ENCODE results near the gene TGFBR3. TPM values are rescaled to one million over a fixed set of nuclear protein-coding genes. Genes with fewer than 3 reads are reported as not detected.
"Not testable (repeated sequence)": the region's sequence is repeated elsewhere in the genome, so short reads cannot be mapped to it uniquely, and the experiment has no call there.

Gene TGFBR3
- total RNA-seq, 1 experiment from 2014 or later, result 7.7 TPM

DNA sequence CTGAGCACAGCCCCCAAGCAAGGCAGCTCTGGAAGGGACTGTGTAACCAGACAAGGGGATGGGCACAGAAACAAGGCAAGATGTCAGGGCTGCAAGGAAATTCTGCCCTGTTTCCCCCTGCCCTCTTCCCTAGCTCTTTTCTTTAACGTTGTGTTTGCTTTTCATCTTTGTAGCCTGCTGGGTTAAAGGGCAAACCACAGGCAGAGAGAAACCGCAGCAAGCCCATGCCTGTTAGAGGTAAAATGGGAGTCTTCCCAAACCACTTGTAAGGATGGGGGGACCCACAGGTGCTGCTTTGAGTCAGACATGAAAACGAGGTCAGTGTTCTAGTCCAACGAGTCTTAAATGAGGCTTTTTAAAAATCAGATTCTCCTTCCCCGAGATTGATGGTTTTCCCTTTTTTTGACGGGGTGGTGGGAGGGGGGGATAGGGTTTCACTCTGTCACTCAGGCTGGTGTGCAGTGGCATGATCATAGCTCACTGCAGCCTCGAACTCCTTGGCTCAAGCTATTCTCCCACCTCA, 13.3 kb downstream of the TGFBR3 start:
- Histone ChIP-seq H3K4me3 (no peak overlapping the region), H3K4me1 (peaks cover 13% of the 10 kb centered on the region), H3K27me3 (no peaks in the 10 kb centered on the region), H3K9me3 (replicated peaks) (no peaks in the 10 kb centered on the region), H3K36me3 (no peaks in the 10 kb centered on the region), H3K27ac (no peak overlapping the region)
- peak; percentile 33 to 69 for DNase-seq

DNA sequence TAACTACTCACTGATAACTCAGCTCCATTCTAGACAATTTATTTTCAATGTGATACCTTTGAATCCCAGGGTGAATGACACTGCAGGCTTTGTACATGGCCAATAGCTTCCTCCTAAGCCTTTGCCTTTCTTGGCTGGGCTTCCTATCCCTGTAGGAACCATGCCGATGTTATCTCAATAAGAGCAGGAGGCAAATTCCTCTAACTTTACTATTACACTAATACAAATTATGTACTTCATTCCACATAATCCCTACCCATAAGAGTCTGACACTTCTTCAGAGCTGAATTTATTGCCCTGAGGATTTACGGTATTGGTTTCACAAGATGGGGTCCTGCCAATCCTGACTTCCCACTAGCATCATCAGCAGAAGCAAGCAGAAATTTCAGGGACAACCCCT, 14.0 kb downstream of the TGFBR3 start:
- Histone ChIP-seq H3K27me3 (no peaks in the 10 kb centered on the region), H3K36me3 (no peaks in the 10 kb centered on the region)

DNA sequence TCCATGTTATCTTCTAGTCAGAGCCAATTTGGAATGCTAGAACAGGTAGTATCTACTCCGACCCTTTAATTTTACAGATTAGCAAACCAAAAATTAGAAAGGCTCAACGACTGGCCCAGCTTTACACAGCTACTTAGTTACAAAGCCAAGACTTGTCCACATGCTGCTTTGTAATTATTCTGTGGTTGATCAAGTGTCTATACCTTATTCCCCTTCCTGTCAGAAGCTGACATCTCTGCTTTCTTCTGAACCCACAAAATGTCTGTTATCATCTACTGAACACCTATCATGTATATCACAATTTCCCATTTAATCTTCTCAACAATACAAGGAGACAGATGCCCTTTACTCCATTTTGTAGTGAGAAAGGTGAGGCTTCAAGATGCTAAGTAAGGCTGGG, 15.6 kb downstream of the TGFBR3 start:
- Histone ChIP-seq H3K27ac (no peak overlapping the region), H3K4me1 (peaks cover 13% of the 10 kb centered on the region), H3K27me3 (no peaks in the 10 kb centered on the region), H3K9me3 (replicated peaks) (no peaks in the 10 kb centered on the region), H3K36me3 (no peaks in the 10 kb centered on the region), H3K4me3 (no peak overlapping the region)
- no peak for DNase-seq

More for the DNA sequence above, 14.0 kb downstream of the TGFBR3 start:
- no peak overlapping the region for H3K27ac ChIP-seq
- DNase-seq, result no peak
- H3K4me3 ChIP-seq, result no peak overlapping the region
- peaks cover 13% of the 10 kb centered on the region for H3K4me1 ChIP-seq
- H3K9me3 ChIP-seq (replicated peaks), result no peaks in the 10 kb centered on the region

DNA sequence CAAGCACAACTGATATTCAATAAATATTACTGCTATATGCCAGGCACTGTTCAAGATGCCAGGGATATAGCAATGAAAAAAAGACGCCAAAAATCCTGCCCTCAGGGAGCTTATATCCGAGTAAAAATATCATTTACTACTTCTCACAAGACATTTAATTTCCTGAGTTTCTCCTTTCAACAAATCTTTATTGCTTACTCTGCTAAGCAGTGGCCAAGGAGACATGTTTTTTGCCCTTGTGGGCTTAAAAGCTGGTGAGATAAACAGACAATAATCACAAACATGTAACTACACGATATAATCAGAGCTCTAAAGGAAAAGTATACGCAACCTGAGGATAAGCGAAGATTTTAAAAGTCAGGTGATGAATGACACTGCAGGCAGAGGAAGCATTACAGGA, 19.5 kb downstream of the TGFBR3 start:
- H3K4me1 ChIP-seq, result peaks cover 18% of the 10 kb centered on the region
- H3K27me3 ChIP-seq, result no peaks in the 10 kb centered on the region
- no peaks in the 10 kb centered on the region for H3K36me3 ChIP-seq
- no peak for DNase-seq
- H3K4me3 ChIP-seq, result no peak overlapping the region
- H3K9me3 ChIP-seq (replicated peaks), result no peaks in the 10 kb centered on the region
- H3K27ac ChIP-seq, result no peak overlapping the region

DNA sequence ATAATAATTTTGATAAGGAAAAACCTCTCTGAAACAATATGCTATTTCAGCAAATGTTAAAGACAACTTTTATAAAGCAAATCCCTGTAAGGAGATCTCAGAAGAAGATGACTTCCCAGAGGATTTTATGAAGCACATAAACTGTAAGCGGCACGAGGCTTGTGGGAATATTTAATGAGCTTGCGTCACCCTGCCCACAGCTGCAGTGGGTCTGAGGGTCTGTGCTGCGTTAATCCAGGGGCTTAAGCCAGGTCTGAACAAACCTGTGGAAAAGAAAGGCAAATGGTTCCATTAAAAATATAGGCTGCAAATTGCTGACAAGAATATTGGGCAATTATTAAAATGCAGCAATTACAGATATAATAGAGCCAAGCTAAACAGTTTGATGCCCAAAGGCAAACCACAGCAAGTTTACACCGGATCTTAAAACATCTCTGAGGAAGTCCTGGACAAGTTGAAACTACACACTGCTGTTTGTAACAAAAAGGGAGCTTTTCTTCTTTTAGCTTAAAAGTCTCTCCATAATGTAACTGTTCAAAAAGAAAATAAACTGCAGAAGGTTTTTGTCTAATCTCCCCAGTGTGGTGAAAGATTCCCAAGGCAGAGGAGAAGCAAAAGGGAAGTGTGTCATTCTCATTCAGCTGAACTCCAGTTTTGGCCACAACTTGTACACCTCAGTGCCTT, 21.8 kb downstream of the TGFBR3 start:
- Histone ChIP-seq H3K27me3 (no peaks in the 10 kb centered on the region), H3K4me1 (peaks cover 18% of the 10 kb centered on the region), H3K4me3 (no peak overlapping the region), H3K27ac (no peak overlapping the region; the same call in 1 of the 2 replicates), H3K9me3 (replicated peaks) (no peaks in the 10 kb centered on the region), H3K36me3 (no peaks in the 10 kb centered on the region)
- peak; percentile 75 to 85 for DNase-seq

DNA sequence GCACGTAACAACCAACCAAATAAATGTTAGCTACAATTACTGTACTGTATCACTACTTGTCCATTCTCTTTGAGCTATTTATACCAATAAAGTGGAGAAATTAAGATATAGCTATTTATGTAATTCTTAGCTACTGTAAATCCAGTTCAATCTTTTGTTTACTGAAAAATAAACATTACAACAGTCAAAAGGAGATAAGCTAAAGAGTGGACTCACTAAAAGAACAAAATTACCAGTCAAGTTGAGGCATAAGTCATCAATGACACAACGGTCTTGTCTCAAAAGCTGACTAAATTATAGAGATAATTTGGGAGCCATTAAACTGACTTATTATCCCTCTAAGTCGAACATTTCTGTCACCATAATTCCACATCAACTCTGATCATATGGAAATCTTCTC, 22.5 kb downstream of the TGFBR3 start:
- no peak for DNase-seq
- no peak overlapping the region for H3K27ac ChIP-seq
- H3K4me1 ChIP-seq, result peaks cover 18% of the 10 kb centered on the region
- H3K36me3 ChIP-seq, result no peaks in the 10 kb centered on the region
- no peaks in the 10 kb centered on the region for H3K27me3 ChIP-seq
- H3K9me3 ChIP-seq (replicated peaks), result no peaks in the 10 kb centered on the region
- no peak overlapping the region for H3K4me3 ChIP-seq

DNA sequence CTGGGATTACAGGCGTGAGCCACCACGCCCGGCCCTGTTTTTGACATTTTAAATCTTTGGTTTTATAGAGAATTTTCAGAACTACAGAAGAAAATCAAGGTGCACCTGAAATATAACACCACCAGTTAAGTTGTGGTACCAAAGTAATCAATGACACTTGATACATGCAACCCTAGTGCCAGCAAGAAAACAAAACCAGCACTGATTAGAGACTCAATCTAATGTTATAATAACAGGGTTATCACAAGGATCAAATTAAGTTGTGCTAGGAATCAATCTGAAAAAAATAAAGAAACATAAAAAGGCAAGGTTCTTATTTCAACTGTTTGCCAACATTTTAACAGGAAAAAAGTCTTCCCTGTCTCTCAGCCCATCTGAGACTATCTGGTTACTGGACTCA, 23.8 kb downstream of the TGFBR3 start:
- Histone ChIP-seq H3K9me3 (replicated peaks) (no peaks in the 10 kb centered on the region), H3K36me3 (no peaks in the 10 kb centered on the region), H3K27me3 (no peaks in the 10 kb centered on the region), H3K27ac (no peak overlapping the region), H3K4me1 (peaks cover 18% of the 10 kb centered on the region), H3K4me3 (no peak overlapping the region)
- no peak for DNase-seq

DNA sequence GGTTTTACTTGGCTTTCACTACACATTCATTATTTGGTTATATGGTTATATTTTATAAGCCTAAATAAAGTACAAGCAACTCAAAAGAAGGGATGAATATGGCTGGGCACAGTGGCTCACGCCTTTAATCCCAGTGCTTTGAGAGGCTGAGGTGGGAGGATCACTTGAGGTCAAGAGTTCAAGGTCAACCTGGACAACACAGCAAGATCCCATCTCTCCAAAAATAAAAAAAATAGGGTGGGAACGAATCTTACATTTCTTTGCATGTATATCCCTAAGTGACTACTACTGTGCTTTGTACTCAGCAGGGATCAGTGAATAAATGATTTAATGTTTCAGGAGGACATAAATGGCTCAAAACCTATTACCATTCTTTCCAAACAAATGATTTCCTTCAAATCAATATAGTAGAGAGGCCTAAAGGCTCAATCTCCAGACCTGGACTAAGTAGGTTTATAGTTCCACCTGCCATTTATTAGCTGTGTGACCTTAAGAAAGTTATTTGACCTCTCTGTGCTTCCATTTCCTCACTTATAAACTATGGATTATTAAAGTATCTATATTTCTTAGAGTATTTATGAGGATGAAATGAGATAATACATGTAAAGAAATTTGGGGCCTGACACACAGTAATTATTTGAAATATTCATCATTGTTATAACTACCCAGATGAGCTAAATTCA, 28.3 kb downstream of the TGFBR3 start:
- no peak overlapping the region for H3K4me3 ChIP-seq

DNA sequence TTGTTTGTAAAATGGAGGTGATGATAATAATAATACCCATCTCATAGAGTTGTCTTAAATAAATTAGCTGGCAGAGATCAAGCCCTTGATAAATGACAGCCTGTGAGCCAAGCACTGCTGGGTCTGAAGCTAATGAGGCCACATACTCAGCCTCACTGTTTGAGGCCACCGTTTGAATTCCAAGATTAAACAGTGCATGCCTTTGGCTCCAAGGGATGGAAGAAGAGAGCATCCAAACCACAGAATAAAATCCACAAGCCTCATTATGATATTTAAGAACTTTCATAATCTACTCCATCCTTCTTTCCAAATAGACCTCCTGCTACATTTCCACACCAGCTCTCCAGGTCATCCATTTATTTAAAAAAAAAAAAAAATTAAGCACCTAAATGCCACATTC, 29.0 kb downstream of the TGFBR3 start:
- Histone ChIP-seq H3K9me3 (replicated peaks) (no peaks in the 10 kb centered on the region), H3K36me3 (no peaks in the 10 kb centered on the region), H3K4me3 (no peak overlapping the region), H3K27ac (no peak overlapping the region), H3K4me1 (no peaks in the 10 kb centered on the region), H3K27me3 (no peaks in the 10 kb centered on the region)
- DNase-seq, result no peak

More for the DNA sequence above, 28.3 kb downstream of the TGFBR3 start:
- no peaks in the 10 kb centered on the region for H3K4me1 ChIP-seq
- no peak for DNase-seq
- no peaks in the 10 kb centered on the region for H3K36me3 ChIP-seq
- no peak overlapping the region for H3K27ac ChIP-seq
- H3K27me3 ChIP-seq, result no peaks in the 10 kb centered on the region
- no peaks in the 10 kb centered on the region for H3K9me3 ChIP-seq (replicated peaks)

DNA sequence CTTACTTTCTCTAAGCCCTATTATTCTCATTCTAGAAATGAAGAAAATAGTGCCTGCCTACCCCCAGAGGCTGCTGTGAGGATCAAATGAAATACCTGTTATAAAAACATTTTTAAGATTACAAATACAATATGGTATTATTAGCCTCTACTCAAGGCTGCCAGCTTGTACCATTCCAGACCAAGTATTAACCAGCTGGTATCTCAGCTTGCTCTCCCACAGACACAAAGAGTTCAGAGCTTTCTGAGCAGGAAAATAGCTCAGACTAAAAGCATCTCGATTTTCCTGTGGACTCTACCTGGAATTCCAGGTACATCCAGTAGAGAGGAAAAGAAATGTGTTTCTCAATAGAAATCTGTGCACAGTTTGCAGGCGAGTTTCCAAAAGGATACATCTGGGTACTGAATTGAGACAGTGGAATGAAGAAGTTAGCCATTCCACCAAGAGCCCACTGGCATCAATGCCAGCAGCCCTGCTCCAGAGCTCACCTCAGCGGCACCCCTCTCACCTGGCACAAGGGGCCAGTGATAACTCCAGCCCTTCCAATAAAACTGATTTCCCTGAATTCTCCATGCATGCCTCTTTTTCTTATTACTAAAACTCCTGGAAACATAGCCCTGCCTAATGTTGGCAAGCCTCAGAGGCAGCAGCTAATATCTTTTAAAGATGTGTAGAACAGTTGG, 31.0 kb downstream of the TGFBR3 start:
- no peak for DNase-seq
- H3K4me3 ChIP-seq, result no peak overlapping the region
- no peaks in the 10 kb centered on the region for H3K9me3 ChIP-seq (replicated peaks)
- H3K36me3 ChIP-seq, result no peaks in the 10 kb centered on the region
- H3K27me3 ChIP-seq, result no peaks in the 10 kb centered on the region
- H3K27ac ChIP-seq, result no peak overlapping the region
- H3K4me1 ChIP-seq, result no peaks in the 10 kb centered on the region

DNA sequence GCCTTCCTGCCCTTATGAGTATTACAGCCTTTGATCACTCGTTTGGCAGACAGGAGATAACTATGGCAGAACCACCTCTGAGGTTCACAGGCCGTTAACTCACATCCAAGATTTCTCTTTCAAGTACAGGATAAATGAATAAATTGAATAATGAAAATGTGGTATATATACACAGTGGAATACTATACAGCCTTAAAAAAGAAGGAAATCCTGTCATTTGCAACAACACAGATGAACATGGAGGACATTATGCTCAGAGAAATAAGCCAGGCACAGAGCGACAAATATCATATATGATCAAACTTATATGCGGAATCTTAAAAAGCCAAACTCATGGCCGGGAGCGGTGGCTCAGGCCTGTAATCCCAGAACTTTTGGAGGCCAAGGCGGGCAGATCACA, 32.6 kb downstream of the TGFBR3 start:
- no peak for DNase-seq
- Histone ChIP-seq H3K27me3 (no peaks in the 10 kb centered on the region), H3K4me3 (no peak overlapping the region), H3K9me3 (replicated peaks) (no peaks in the 10 kb centered on the region), H3K4me1 (no peaks in the 10 kb centered on the region), H3K36me3 (no peaks in the 10 kb centered on the region), H3K27ac (no peak overlapping the region)

DNA sequence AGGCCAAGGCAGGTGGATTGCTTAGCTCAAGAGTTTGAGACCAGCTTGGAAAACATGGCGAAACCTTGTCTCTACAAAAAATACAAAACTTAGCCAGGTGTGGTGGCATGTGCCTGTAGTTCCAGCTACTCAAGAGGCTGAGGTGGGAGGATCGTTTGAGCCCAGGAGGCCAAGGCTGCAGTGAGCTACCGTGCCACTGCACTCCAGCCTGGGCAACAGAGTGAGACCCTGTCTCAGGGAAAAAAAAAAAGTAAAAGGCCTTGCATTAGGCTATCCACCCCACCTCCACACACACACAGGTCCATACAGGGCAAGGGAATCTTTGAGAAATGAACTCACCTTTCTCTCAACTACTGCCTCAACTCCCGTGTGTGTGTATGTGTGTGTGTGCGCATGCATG, 33.9 kb downstream of the TGFBR3 start:
- not testable (repeated sequence) for H3K4me1 ChIP-seq; H3K4me3 ChIP-seq; DNase-seq; H3K27ac ChIP-seq; H3K36me3 ChIP-seq; H3K9me3 ChIP-seq (replicated peaks); H3K27me3 ChIP-seq

DNA sequence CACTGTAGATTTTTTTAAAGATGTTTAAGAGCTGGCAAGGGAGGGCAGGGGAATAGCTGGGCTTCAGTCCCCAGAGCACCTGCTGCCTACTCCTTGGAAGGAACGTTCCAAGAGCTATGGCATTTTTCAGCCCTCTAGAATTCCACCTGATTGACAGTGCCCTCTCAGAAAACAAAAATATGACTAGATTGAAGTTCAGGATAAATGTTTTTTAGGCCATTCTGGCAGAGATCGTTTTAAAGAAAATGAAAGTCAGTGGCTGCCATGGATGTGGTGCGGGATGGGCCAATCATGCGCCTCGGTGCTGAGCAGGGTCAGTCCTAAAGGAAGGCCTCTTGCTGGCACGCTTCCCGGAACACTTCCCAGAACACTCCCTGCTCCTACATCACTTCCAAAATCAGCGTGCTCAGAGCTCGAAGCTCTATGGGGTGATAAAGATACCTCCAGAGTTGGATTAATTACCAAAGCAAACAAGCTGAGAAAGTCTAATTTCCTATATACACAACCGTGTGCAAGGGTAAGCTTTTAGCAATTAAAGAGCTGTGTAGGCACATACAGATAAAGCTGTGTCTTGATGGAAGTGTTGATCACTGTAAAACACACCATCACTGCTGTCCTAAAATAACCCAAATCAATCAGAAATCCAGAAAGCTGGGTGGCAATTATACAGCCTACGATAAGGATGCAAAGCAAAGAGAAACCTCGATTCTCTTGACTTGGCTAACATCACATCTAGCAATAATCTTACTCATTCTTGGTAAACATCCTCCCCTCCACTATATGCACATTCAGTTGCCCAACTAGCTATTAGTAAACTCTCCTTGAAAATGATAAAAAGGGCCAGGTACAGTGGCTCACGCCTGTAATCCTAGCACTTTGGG, 34.6 kb downstream of the TGFBR3 start:
- peaks cover 5% of the 10 kb centered on the region for H3K4me1 ChIP-seq
- H3K27ac ChIP-seq, result no peak overlapping the region
- H3K4me3 ChIP-seq, result peak overlapping the region; percentile 23; the same call in 1 of the 2 replicates
- peak; percentile 69 to 78 for DNase-seq
- H3K9me3 ChIP-seq (replicated peaks), result no peaks in the 10 kb centered on the region
- H3K27me3 ChIP-seq, result no peaks in the 10 kb centered on the region
- no peaks in the 10 kb centered on the region for H3K36me3 ChIP-seq

DNA sequence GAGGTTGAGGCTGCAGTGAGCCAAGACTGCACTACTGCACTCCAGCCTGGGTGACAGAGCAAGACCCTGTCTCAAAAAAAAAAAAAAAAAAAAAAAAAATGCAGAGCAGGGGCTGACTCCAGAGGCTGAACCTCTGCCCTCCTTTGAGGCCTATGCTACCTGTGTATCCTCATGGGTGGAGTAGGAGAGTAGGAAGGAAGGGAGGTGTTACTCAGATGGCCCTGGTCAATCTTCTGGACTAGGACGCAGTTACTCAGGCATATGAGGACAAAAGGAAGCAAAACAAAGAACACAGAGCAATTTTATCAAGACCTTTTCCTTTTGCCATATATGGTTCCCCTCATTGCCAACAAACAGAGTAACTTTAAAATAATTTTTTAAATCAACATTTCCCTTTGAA, 35.2 kb downstream of the TGFBR3 start:
- Histone ChIP-seq H3K36me3 (no peaks in the 10 kb centered on the region), H3K27ac (no peak overlapping the region), H3K4me1 (peaks cover 10% of the 10 kb centered on the region), H3K9me3 (replicated peaks) (no peaks in the 10 kb centered on the region), H3K27me3 (no peaks in the 10 kb centered on the region), H3K4me3 (no peak overlapping the region)
- DNase-seq, result no peak
